Neutrophil (primary cell): ENCODE measurements around the gene ASZ1.

Experiments
- H3K27ac ChIP-seq: fragments of 200-600 bp; sonication (generic); 2 replicates; pipeline ENCODE4 v1.5.1; 2016; ENCODE audit warnings: mild to moderate bottlenecking, moderate library complexity
- H3K27me3 ChIP-seq: fragments of 200-600 bp; sonication (generic); 2 replicates; pipeline ENCODE4 v1.6.0; 2016; ENCODE audit warnings: mild to moderate bottlenecking
- H3K36me3 ChIP-seq: fragments of 200-600 bp; sonication (generic); 2 replicates; pipeline ENCODE4 v1.5.1; 2017
- H3K4me1 ChIP-seq, 2 experiments: fragments of 200-600 bp in 1 of 2; sonication (generic) in 1 of 2; 1 replicate in 1 of 2; 2 replicates in 1 of 2; pipeline versions ENCODE4 v1.5.1 to v1.6.1; 2013 to 2016; ENCODE audit warnings: low read depth in 1 of 2, low read length in 1 of 2, mild to moderate bottlenecking in 1 of 2, moderate library complexity in 1 of 2; ENCODE audit not compliant: control insufficient read depth in 1 of 2, insufficient read depth in 1 of 2
- H3K4me3 ChIP-seq, 2 experiments: fragments of 200-600 bp in 1 of 2; sonication (generic) in 1 of 2; 1 replicate in 1 of 2; 2 replicates in 1 of 2; pipeline ENCODE4 v1.5.1; 2013 to 2016; ENCODE audit warnings: low read depth in 1 of 2, low read length in 1 of 2, mild to moderate bottlenecking in 1 of 2, moderate library complexity in 1 of 2
- H3K9me3 ChIP-seq: fragments of 200-600 bp; sonication (generic); 2 replicates; pipeline ENCODE4 v1.5.1; 2016
- TF ChIP-seq, protein P1 (sequence below): fragments of 200-600 bp; sonication (generic); IDR thresholded peaks from 2 replicates; pipeline ENCODE4 v1.5.1; 2016; ENCODE audit warnings: antibody characterized with exemption

ASZ1 gene

DNA sequence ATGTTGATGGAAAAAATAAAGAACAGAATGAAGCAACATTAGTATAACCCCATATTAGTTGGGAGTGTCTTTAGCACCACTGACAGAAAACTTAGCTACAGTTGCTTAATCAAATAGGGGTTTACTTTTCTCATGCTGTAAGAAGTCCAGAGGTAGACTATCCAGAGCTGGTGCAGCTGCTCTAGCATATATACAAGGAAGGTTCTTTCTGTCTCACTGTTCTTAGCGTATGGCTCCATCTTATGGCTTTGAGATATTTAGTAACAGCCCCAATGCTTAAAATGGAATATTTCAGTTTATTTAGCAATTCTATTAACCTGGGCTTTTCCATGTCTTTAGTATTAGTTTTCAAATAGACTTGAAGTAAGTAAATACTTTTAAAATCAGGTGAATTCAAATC lies 89.3 kb downstream of the ASZ1 start:
- no peaks in the 10 kb centered on the region for H3K4me1 ChIP-seq
- peaks cover 10% of the 10 kb centered on the region for H3K27me3 ChIP-seq
- H3K4me3 ChIP-seq = no peak overlapping the region
- H3K36me3 ChIP-seq = no peaks in the 10 kb centered on the region
- H3K9me3 ChIP-seq = no peaks in the 10 kb centered on the region
- TF ChIP-seq, protein P1, sequence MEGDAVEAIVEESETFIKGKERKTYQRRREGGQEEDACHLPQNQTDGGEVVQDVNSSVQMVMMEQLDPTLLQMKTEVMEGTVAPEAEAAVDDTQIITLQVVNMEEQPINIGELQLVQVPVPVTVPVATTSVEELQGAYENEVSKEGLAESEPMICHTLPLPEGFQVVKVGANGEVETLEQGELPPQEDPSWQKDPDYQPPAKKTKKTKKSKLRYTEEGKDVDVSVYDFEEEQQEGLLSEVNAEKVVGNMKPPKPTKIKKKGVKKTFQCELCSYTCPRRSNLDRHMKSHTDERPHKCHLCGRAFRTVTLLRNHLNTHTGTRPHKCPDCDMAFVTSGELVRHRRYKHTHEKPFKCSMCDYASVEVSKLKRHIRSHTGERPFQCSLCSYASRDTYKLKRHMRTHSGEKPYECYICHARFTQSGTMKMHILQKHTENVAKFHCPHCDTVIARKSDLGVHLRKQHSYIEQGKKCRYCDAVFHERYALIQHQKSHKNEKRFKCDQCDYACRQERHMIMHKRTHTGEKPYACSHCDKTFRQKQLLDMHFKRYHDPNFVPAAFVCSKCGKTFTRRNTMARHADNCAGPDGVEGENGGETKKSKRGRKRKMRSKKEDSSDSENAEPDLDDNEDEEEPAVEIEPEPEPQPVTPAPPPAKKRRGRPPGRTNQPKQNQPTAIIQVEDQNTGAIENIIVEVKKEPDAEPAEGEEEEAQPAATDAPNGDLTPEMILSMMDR = no peak
- no peak overlapping the region for H3K27ac ChIP-seq

DNA sequence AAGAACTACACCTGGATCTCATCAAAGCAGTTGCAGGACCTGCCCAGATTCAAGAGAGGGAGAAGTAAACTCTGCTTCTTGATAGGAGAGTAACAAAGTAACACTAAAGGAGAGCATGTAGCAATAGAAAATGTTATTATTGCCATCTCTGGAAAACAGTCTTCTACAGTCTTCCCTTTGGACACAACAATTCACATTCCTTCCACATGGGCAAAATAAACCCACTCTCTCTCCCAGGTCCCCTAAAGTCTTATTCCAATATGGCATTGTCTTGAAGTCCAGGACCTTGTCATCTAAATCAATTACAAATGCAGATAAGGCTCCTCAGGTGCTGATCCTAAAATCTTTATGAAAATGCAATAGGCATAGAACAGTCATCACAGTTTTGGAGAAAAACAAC lies 94.1 kb downstream of the ASZ1 start:
- no peak overlapping the region for H3K27ac ChIP-seq
- TF ChIP-seq, protein P1 = no peak
- H3K4me1 ChIP-seq = no peaks in the 10 kb centered on the region
- H3K27me3 ChIP-seq = peaks cover 13% of the 10 kb centered on the region
- no peaks in the 10 kb centered on the region for H3K9me3 ChIP-seq
- no peaks in the 10 kb centered on the region for H3K36me3 ChIP-seq
- H3K4me3 ChIP-seq = no peak overlapping the region

DNA sequence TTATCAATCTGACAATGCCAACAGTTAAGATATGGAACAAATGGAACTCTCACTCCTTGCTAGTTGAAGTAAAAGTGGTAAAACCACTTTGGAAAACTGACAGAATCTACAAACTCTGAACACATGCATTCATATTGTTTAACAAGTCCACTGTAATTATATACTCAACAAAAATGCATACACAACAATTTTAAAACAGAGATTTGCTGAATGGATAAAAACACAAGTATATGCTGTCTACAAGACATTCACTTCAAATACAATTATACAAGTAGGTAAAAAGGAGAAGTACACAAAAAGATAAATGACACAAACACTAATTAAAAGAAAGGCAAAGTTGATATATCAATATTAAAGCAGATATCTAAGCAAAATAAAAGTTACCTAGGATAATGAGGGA lies 95.3 kb downstream of the ASZ1 start:
- TF ChIP-seq, protein P1 = no peak
- H3K4me3 ChIP-seq = no peak overlapping the region

DNA sequence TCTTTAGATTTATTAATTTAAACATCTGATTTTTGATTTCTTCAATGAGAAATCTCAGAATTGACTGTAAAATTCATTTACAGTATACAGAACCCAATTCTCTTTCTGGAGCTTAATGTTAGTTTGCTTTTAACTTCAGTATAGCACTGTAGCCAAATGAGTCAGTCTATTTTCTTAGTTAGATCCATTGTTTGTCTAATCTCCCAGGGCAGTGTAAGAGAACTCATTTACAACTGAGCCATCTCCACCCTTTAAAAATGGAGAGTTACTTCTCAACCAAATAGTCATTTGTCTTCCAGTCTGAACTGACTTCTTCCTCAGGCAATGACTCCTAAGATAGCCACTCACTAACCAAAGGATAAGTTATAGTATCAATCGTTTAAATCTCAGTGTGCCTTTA lies 101.5 kb downstream of the ASZ1 start:
- Histone ChIP-seq H3K27ac (no peak overlapping the region), H3K4me1 (no peaks in the 10 kb centered on the region), H3K9me3 (no peaks in the 10 kb centered on the region), H3K4me3 (no peak overlapping the region), H3K27me3 (peaks cover 58% of the 10 kb centered on the region), H3K36me3 (no peaks in the 10 kb centered on the region)
- TF ChIP-seq, protein P1 = no peak

More for the DNA sequence above, 95.3 kb downstream of the ASZ1 start:
- Histone ChIP-seq H3K9me3 (no peaks in the 10 kb centered on the region), H3K27ac (no peak overlapping the region), H3K36me3 (no peaks in the 10 kb centered on the region), H3K4me1 (no peaks in the 10 kb centered on the region), H3K27me3 (peaks cover 13% of the 10 kb centered on the region)

DNA sequence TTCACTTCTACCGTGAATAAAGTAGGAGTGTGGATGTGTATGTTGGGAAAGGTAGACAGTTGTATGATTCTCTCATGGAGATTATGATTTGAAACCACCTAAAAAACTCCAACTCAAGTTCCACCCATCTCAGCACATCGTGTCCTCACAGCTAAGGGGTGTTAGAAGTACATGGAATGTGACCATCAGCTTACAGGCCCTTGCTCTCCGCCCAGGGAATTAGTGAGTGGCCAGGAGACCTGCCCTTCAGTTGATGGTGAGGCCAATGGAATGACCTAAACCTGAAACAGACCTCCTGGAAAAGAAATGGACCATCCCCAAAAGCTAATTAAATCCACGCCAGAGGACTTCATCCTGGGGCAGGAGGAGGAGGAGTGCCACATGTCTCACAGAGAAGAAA lies 102.3 kb downstream of the ASZ1 start:
- no peak overlapping the region for H3K4me3 ChIP-seq

More for the DNA sequence above, 102.3 kb downstream of the ASZ1 start:
- H3K9me3 ChIP-seq = no peaks in the 10 kb centered on the region
- peaks cover 67% of the 10 kb centered on the region for H3K27me3 ChIP-seq
- H3K4me1 ChIP-seq = no peaks in the 10 kb centered on the region
- no peak overlapping the region for H3K27ac ChIP-seq
- TF ChIP-seq, protein P1 = no peak
- H3K36me3 ChIP-seq = no peaks in the 10 kb centered on the region
